ENCODE data around the gene UAP1L1. TPM values are rescaled to one million over a fixed set of nuclear protein-coding genes. Genes with fewer than 3 reads are reported as not detected.

Gene UAP1L1
- total RNA-seq, 4 donors from 2014 or later = 9.3 to 15.7 (median 12.4) TPM

- DNase-seq = no peak
These were observed 35.5 kb downstream of the UAP1L1 start for GRCh38 chr9:137112564-137113384.

GRCh38 chr9:137113385-137114159, 36.3 kb downstream of the UAP1L1 start:
- Histone ChIP-seq H3K4me1 (peaks cover 5 to 10% of the 10 kb centered on the region in 2 donors), H3K4me3 (replicated peaks in 1 of 3) (peak overlapping the region in 1 of 3 donors; percentile 5), H3K9me3 (no peaks in the 10 kb centered on the region), H3K27me3 (no peaks in the 10 kb centered on the region), H3K36me3 (peaks cover 8 to 15% of the 10 kb centered on the region in 2 donors), H3K27ac (no peak overlapping the region)
- no peak for DNase-seq
- WGBS, 2 donors = 66 to 77% methylated on average over 15 to 22 of the region's 66 CpGs
- TF ChIP-seq CTCF (IDR thresholded peaks at IDR 0.05) (no peak), POLR2A (IDR thresholded peaks at IDR 0.05) (no peak)
- intact Hi-C loops (cut with DNase I) = no loop called here

More at GRCh38 chr9:137112564-137113384, 35.5 kb downstream of the UAP1L1 start:
- no peak overlapping the region for H3K27ac ChIP-seq
- no peaks in the 10 kb centered on the region for H3K9me3 ChIP-seq
- no peak for TF ChIP-seq POLR2A (IDR thresholded peaks at IDR 0.05)
- TF ChIP-seq CTCF (IDR thresholded peaks at IDR 0.05) = no peak
- peaks cover 5 to 10% of the 10 kb centered on the region in 2 donors for H3K4me1 ChIP-seq
- intact Hi-C loops (cut with DNase I) = no loop called here
- WGBS, 2 donors = 94 to 97% methylated on average over 18 of the region's 42 CpGs
- peaks cover 15 to 19% of the 10 kb centered on the region in 2 donors for H3K36me3 ChIP-seq
- no peaks in the 10 kb centered on the region for H3K27me3 ChIP-seq
- no peak overlapping the region for H3K4me3 ChIP-seq (replicated peaks in 1 of 3)

- no peak overlapping the region for H3K27ac ChIP-seq
- H3K27me3 ChIP-seq = no peaks in the 10 kb centered on the region
- H3K4me3 ChIP-seq (replicated peaks in 1 of 3) = peak overlapping the region; percentile 51 to 87 (median 53)
- peaks cover 5 to 10% of the 10 kb centered on the region in 2 donors for H3K4me1 ChIP-seq
- DNase-seq = no peak
- H3K9me3 ChIP-seq = no peaks in the 10 kb centered on the region
- no CpG with 5 or more reads among the region's 45 CpGs for WGBS, 2 donors
- intact Hi-C loops (cut with DNase I) = no loop called here
- no peak for TF ChIP-seq POLR2A (IDR thresholded peaks at IDR 0.05)
- TF ChIP-seq CTCF (IDR thresholded peaks at IDR 0.05) = no peak
- H3K36me3 ChIP-seq = peaks cover 4 to 13% of the 10 kb centered on the region in 2 donors
These were observed 36.9 kb downstream of the UAP1L1 start for GRCh38 chr9:137114220-137114612.

GRCh38 chr9:137114613-137115393, 37.5 kb downstream of the UAP1L1 start, which contains the start of gene DPP7:
DPP7 (minus strand) TSS chr9:137114733; CDS start chr9:137114713, 20 bp downstream.
- no peaks in the 10 kb centered on the region for H3K9me3 ChIP-seq
- peak; percentile 69 to 75 for DNase-seq
- peaks cover 5 to 10% of the 10 kb centered on the region in 2 donors for H3K4me1 ChIP-seq
- peak within 1 kb of the TSS; percentile 51 to 87 (median 53) for H3K4me3 ChIP-seq (replicated peaks in 1 of 3)
- no peaks in the 10 kb centered on the region for H3K27me3 ChIP-seq
- TF ChIP-seq POLR2A (IDR thresholded peaks at IDR 0.05) (peak in 1 of 2 donors; percentile 48), CTCF (IDR thresholded peaks at IDR 0.05) (no peak)
- H3K36me3 ChIP-seq = peaks cover 4 to 13% of the 10 kb centered on the region in 2 donors
- WGBS, 2 donors = 32 to 52% methylated on average over 3 to 5 of the region's 70 CpGs
- no peak within 1 kb of the TSS for H3K27ac ChIP-seq
- intact Hi-C loops (cut with DNase I) = loop anchor here (5.0 kb wide), 1 partner anchor 117 kb away; the partner anchor contains the start of gene SLC34A3
